Measurements from ENCODE around the gene LINC00237. TPM values are rescaled to one million over a fixed set of nuclear protein-coding genes. Genes with fewer than 3 reads are reported as not detected.

LINC00237 gene
- total RNA-seq, 4 donors from 2014 or later = 0.83 TPM; not detected in 3

- WGBS = 19% methylated on average over 10 of the region's 10 CpGs
- no peak overlapping the region for H3K4me3 ChIP-seq
- no peaks in the 10 kb centered on the region for H3K4me1 ChIP-seq
- H3K27ac ChIP-seq = no peak overlapping the region
- TF ChIP-seq POLR2A (IDR thresholded peaks at IDR 0.05) (no peak), POLR2AphosphoS5 (IDR thresholded peaks at IDR 0.05) (no peak), EP300 (IDR thresholded peaks at IDR 0.05) (no peak)
- TF ChIP-seq, protein P1, sequence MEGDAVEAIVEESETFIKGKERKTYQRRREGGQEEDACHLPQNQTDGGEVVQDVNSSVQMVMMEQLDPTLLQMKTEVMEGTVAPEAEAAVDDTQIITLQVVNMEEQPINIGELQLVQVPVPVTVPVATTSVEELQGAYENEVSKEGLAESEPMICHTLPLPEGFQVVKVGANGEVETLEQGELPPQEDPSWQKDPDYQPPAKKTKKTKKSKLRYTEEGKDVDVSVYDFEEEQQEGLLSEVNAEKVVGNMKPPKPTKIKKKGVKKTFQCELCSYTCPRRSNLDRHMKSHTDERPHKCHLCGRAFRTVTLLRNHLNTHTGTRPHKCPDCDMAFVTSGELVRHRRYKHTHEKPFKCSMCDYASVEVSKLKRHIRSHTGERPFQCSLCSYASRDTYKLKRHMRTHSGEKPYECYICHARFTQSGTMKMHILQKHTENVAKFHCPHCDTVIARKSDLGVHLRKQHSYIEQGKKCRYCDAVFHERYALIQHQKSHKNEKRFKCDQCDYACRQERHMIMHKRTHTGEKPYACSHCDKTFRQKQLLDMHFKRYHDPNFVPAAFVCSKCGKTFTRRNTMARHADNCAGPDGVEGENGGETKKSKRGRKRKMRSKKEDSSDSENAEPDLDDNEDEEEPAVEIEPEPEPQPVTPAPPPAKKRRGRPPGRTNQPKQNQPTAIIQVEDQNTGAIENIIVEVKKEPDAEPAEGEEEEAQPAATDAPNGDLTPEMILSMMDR (IDR thresholded peaks at IDR 0.05) = no peak
- no peak for DNase-seq (ENCODE audit: low spot score in 2 of 2)
- H3K27me3 ChIP-seq = peaks cover 6% of the 10 kb centered on the region
- H3K9me3 ChIP-seq = no peaks in the 10 kb centered on the region
- no peaks in the 10 kb centered on the region for H3K36me3 ChIP-seq
These were observed 53.0 kb downstream of the LINC00237 start for GRCh38 chr20:21053002-21053762.

GRCh38 chr20:21052686-21053001 lies 53.5 kb downstream of the LINC00237 start:
- TF ChIP-seq EP300 (IDR thresholded peaks at IDR 0.05) (no peak), POLR2AphosphoS5 (IDR thresholded peaks at IDR 0.05) (no peak)
- H3K27ac ChIP-seq = no peak overlapping the region
- no peaks in the 10 kb centered on the region for H3K36me3 ChIP-seq
- H3K27me3 ChIP-seq = peaks cover 6% of the 10 kb centered on the region
- H3K4me1 ChIP-seq = no peaks in the 10 kb centered on the region
- WGBS = 78% methylated on average over 6 of the region's 6 CpGs
- no peaks in the 10 kb centered on the region for H3K9me3 ChIP-seq
- DNase-seq (ENCODE audit: low spot score in 2 of 2) = no peak
- no peak overlapping the region for H3K4me3 ChIP-seq

- 95% methylated on average over 2 of the region's 5 CpGs for WGBS
- TF ChIP-seq, protein P1 (IDR thresholded peaks at IDR 0.05) = no peak
- no peak for TF ChIP-seq EP300 (IDR thresholded peaks at IDR 0.05)
- no peak for TF ChIP-seq POLR2A (IDR thresholded peaks at IDR 0.05)
- TF ChIP-seq POLR2AphosphoS5 (IDR thresholded peaks at IDR 0.05) = no peak
- Histone ChIP-seq H3K27me3 (peaks cover 10% of the 10 kb centered on the region), H3K9me3 (no peaks in the 10 kb centered on the region), H3K4me3 (no peak overlapping the region), H3K36me3 (no peaks in the 10 kb centered on the region), H3K4me1 (no peaks in the 10 kb centered on the region), H3K27ac (no peak overlapping the region)
- no peak for DNase-seq (ENCODE audit: low spot score in 2 of 2)
These were observed 53.9 kb downstream of the LINC00237 start for GRCh38 chr20:21052241-21052640.

- no peaks in the 10 kb centered on the region for H3K36me3 ChIP-seq
- DNase-seq (ENCODE audit: low spot score in 2 of 2) = no peak
- H3K27ac ChIP-seq = no peak overlapping the region
- 77% methylated on average over 3 of the region's 3 CpGs for WGBS
- TF ChIP-seq POLR2AphosphoS5 (IDR thresholded peaks at IDR 0.05) (no peak), POLR2A (IDR thresholded peaks at IDR 0.05) (no peak), EP300 (IDR thresholded peaks at IDR 0.05) (no peak)
- TF ChIP-seq, protein P1 (IDR thresholded peaks at IDR 0.05) = no peak
- no peaks in the 10 kb centered on the region for H3K4me1 ChIP-seq
- H3K4me3 ChIP-seq = no peak overlapping the region
- peaks cover 21% of the 10 kb centered on the region for H3K27me3 ChIP-seq
- no peaks in the 10 kb centered on the region for H3K9me3 ChIP-seq
These were observed 55.4 kb downstream of the LINC00237 start for GRCh38 chr20:21050710-21051109.

GRCh38 chr20:21049305-21049828 lies 56.8 kb downstream of the LINC00237 start:
- H3K9me3 ChIP-seq = no peaks in the 10 kb centered on the region
- H3K4me1 ChIP-seq = no peaks in the 10 kb centered on the region
- peaks cover 22% of the 10 kb centered on the region for H3K27me3 ChIP-seq
- TF ChIP-seq POLR2A (IDR thresholded peaks at IDR 0.05) (no peak), POLR2AphosphoS5 (IDR thresholded peaks at IDR 0.05) (no peak), EP300 (IDR thresholded peaks at IDR 0.05) (no peak)
- TF ChIP-seq, protein P1 (IDR thresholded peaks at IDR 0.05) = no peak
- H3K4me3 ChIP-seq = no peak overlapping the region
- DNase-seq (ENCODE audit: low spot score in 2 of 2) = no peak
- no peaks in the 10 kb centered on the region for H3K36me3 ChIP-seq
- WGBS = 93% methylated on average over 6 of the region's 6 CpGs
- no peak overlapping the region for H3K27ac ChIP-seq
